Nephron (organoid): Measurements from ENCODE around the gene TPI1.

Source experiments
- H3K27ac Mint-ChIP-seq, 3 experiments: 2 replicates each; pipeline ENCODE4 v1.8.0; 2020; ENCODE audit warnings: mixed read lengths in 3 of 3, mild to moderate bottlenecking in 2 of 3, moderate library complexity in 1 of 3
- H3K27me3 Mint-ChIP-seq: 2 replicates; pipeline ENCODE4 v1.8.0; 2021; ENCODE audit warnings: low read depth, mild to moderate bottlenecking, moderate library complexity, mixed read lengths
- H3K36me3 Mint-ChIP-seq: 2 replicates; pipeline ENCODE4 v1.8.0; 2020; ENCODE audit warnings: low read depth, mixed read lengths
- H3K4me1 Mint-ChIP-seq: 2 replicates; pipeline ENCODE4 v1.8.0; 2020; ENCODE audit warnings: mixed read lengths
- H3K4me3 Mint-ChIP-seq, 3 experiments: 2 replicates each; pipeline ENCODE4 v1.8.0; 2020; ENCODE audit warnings: mild to moderate bottlenecking in 3 of 3, mixed read lengths in 3 of 3, moderate library complexity in 2 of 3
- H3K9me3 Mint-ChIP-seq: 2 replicates; pipeline ENCODE4 v1.8.0; 2020; ENCODE audit warnings: mixed read lengths
- CTCF ChIP-seq, 3 experiments: fragments of 200-600 bp; sonication (generic); IDR thresholded peaks; one replicate each; pipeline ENCODE4 v1.5.0; 2021; ENCODE audit warnings: antibody characterized with exemption in 3 of 3; ENCODE audit not compliant: unreplicated experiment in 3 of 3

Gene TPI1

GRCh38 chr12:6837370-6838060 is 29.8 kb upstream of the TPI1 start:
- peaks cover 41% of the 10 kb centered on the region for H3K36me3 Mint-ChIP-seq
- H3K27me3 Mint-ChIP-seq: no peaks in the 10 kb centered on the region
- H3K4me3 Mint-ChIP-seq: no peak overlapping the region
- H3K4me1 Mint-ChIP-seq: peaks cover 27% of the 10 kb centered on the region
- no peak overlapping the region for H3K27ac Mint-ChIP-seq
- TF ChIP-seq CTCF (IDR thresholded peaks at IDR 0.05; ENCODE audit: unreplicated experiment in 3 of 3): no peak
- H3K9me3 Mint-ChIP-seq: no peaks in the 10 kb centered on the region

- H3K4me3 Mint-ChIP-seq: no peak overlapping the region
- peaks cover 46% of the 10 kb centered on the region for H3K36me3 Mint-ChIP-seq
- no peaks in the 10 kb centered on the region for H3K27me3 Mint-ChIP-seq
- H3K4me1 Mint-ChIP-seq: peaks cover 27% of the 10 kb centered on the region
- no peak overlapping the region for H3K27ac Mint-ChIP-seq
- no peaks in the 10 kb centered on the region for H3K9me3 Mint-ChIP-seq
- TF ChIP-seq CTCF (IDR thresholded peaks at IDR 0.05; ENCODE audit: unreplicated experiment in 3 of 3): no peak
Observed at GRCh38 chr12:6838854-6839253, 28.5 kb upstream of the TPI1 start.

GRCh38 chr12:6839482-6840201 is 27.7 kb upstream of the TPI1 start:
- Mint-ChIP-seq H3K4me1 (peaks cover 27% of the 10 kb centered on the region), H3K36me3 (peaks cover 43% of the 10 kb centered on the region), H3K9me3 (no peaks in the 10 kb centered on the region)

GRCh38 chr12:6840330-6840729 is 27.0 kb upstream of the TPI1 start:
- Mint-ChIP-seq H3K9me3 (no peaks in the 10 kb centered on the region), H3K4me1 (peaks cover 27% of the 10 kb centered on the region), H3K4me3 (peak overlapping the region in 2 of 3 experiments; percentile 5 to 45), H3K36me3 (peaks cover 45% of the 10 kb centered on the region), H3K27ac (peak overlapping the region; percentile 81 to 88 (median 85)), H3K27me3 (no peaks in the 10 kb centered on the region)
- no peak for TF ChIP-seq CTCF (IDR thresholded peaks at IDR 0.05; ENCODE audit: unreplicated experiment in 3 of 3)

More at GRCh38 chr12:6839482-6840201, 27.7 kb upstream of the TPI1 start:
- TF ChIP-seq CTCF (IDR thresholded peaks at IDR 0.05; ENCODE audit: unreplicated experiment in 3 of 3): no peak
- Mint-ChIP-seq H3K4me3 (peak overlapping the region in 1 of 3 experiments; percentile 45), H3K27me3 (no peaks in the 10 kb centered on the region), H3K27ac (peak overlapping the region; percentile 81 to 88 (median 85))

GRCh38 chr12:6840761-6841515 is 26.4 kb upstream of the TPI1 start, which contains the start of gene GNB3:
GNB3 (plus strand) TSS chr12:6840925; CDS start chr12:6841288, 363 bp downstream.
- Mint-ChIP-seq H3K36me3 (peaks cover 45% of the 10 kb centered on the region), H3K27ac (peak within 1 kb of the TSS; percentile 81 to 88 (median 85)), H3K9me3 (no peaks in the 10 kb centered on the region), H3K4me1 (peaks cover 27% of the 10 kb centered on the region), H3K4me3 (peak within 1 kb of the TSS in 2 of 3 experiments; percentile 5 to 45), H3K27me3 (no peaks in the 10 kb centered on the region)
- TF ChIP-seq CTCF (IDR thresholded peaks at IDR 0.05; ENCODE audit: unreplicated experiment in 3 of 3): no peak
